Stomach (tissue), 9 donors: ENCODE measurements around the gene GALNT2. TPM values are rescaled to one million over a fixed set of nuclear protein-coding genes. Genes with fewer than 3 reads are reported as not detected.

Source experiments
- DNase-seq, 2 donors: peaks; one replicate each; pipeline versions ENCODE4 v3.0.0 to v3.0.0-alpha.2; 2013 to 2019
- H3K27ac ChIP-seq, 5 donors: fragments of 200-600 bp in 4 of 5; sonication (generic) in 4 of 5; one replicate each; pipeline ENCODE4 v1.5.1; 2013 to 2019; ENCODE audit warnings: mild to moderate bottlenecking in 1 of 5, moderate library complexity in 1 of 5
- H3K27me3 ChIP-seq, 3 donors: fragments of 200-600 bp; sonication (generic); one replicate each; pipeline ENCODE4 v1.5.1; 2017 to 2019; ENCODE audit warnings: mixed run types in 1 of 3
- H3K36me3 ChIP-seq, 4 donors: fragments of 200-600 bp; sonication (generic); 1 replicate in 3 of 4; 2 replicates in 1 of 4; pipeline ENCODE4 v1.5.1; 2016 to 2019
- H3K4me1 ChIP-seq, 4 donors: fragments of 200-600 bp; sonication (generic); one replicate each; pipeline ENCODE4 v1.5.1; 2016 to 2019
- H3K4me3 ChIP-seq, 4 donors: fragments of 200-600 bp; sonication (generic) in 3 of 4; one replicate each; pipeline ENCODE4 v1.5.1; 2016 to 2019; ENCODE audit warnings: mild to moderate bottlenecking in 1 of 4
- H3K9me3 ChIP-seq, 4 donors: fragments of 200-600 bp; sonication (generic); one replicate each; pipeline ENCODE4 v1.5.1; 2016 to 2019
- EP300 ChIP-seq: sonication (generic); formaldehyde crosslinking; IDR thresholded peaks from one replicate; pipeline ENCODE4 v1.6.1; 2017; ENCODE audit warnings: antibody characterized with exemption
- POLR2A ChIP-seq, 4 donors: fragments of 450-650 bp; IDR thresholded peaks; one replicate each; pipeline ENCODE4 v1.6.1; 2016; ENCODE audit warnings: antibody characterized with exemption in 4 of 4, control low read depth in 2 of 4, mild to moderate bottlenecking in 1 of 4, moderate library complexity in 1 of 4
- POLR2AphosphoS5 ChIP-seq, 3 donors: sonication (generic); formaldehyde crosslinking; IDR thresholded peaks; one replicate each; pipeline ENCODE4 v1.6.1; 2016; ENCODE audit warnings: antibody characterized with exemption in 3 of 3
- WGBS, 5 donors: extraction: QIAGEN DNeasy Blood & Tissue Kit in 3 of 5; methylation state at CpG; one replicate each; pipeline versions ENCODE4 v1.1.5 to v1.1.7; 2013 to 2018; 5-methylcytosine and 5-hydroxymethylcytosine counted together
- intact Hi-C: fragments of 100-400 bp; cut with DNase I; formaldehyde crosslinking; loops from one replicate; pipeline ENCODE4 v1.15.1; 2023; ENCODE audit warnings: low total_unique reads
- polyA plus RNA-seq, 3 donors: library from polyadenylated mRNA; stranded (reverse); fragments of 200-250 nt; gene quantifications; one replicate each; pipeline ENCODE4 v1.2.3, GENCODE V29; 2013
- total RNA-seq, 5 donors: library from RNA; depleted of rRNA; stranded (reverse); fragments of >200 nt; gene quantifications; one replicate each; pipeline versions ENCODE4 v1.1.0 to v1.2.3, GENCODE V29; 2014 to 2016
- TF ChIP-seq, protein P1 (sequence below), 7 experiments: fragments of 450-650 bp in 4 of 7; fragments of 200-600 bp in 3 of 7; sonication (generic) in 3 of 7; IDR thresholded peaks; one replicate each; pipeline ENCODE4 v1.5.1; 2016 to 2019; ENCODE audit warnings: antibody characterized with exemption in 7 of 7, control low read depth in 2 of 7, mild to moderate bottlenecking in 1 of 7
- donor health status: healthy with polysubstance abuse.
- donor health status: Bipolar disorder and iron deficiency.
- donor health status: healthy.

GALNT2 gene
- total and polyA plus RNA-seq, 8 donors = 5.5 to 101 (median 43.1) TPM

DNA sequence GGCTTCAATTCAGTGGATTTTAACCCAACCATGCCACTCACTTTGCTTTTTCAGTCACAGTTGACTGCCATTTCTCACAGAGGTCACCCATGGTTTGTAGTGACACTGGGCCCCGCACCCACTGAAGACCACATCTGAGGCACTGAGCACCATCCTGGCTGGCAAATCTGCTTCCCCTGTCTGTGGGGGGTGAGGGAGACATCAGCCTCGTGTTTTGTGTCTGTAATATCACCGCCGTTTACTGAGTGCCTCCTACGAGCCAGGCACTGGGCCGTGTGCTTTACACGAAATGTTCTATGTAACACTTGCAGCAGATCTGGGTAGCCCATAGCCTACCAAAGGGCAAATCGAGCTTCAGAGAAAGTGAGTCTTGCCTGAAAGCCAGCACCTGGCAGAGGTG lies 197.3 kb downstream of the GALNT2 start:
- H3K4me1 ChIP-seq = peaks cover 15 to 44% (median 21%) of the 10 kb centered on the region in 4 donors

GRCh38 chr1:230265200-230266115 lies 198.4 kb downstream of the GALNT2 start:
- peaks cover 15 to 54% (median 28%) of the 10 kb centered on the region in 4 donors for H3K4me1 ChIP-seq
- no peaks in the 10 kb centered on the region for H3K27me3 ChIP-seq
- no peak for DNase-seq
- TF ChIP-seq EP300 (no peak), POLR2A (IDR thresholded peaks at IDR 0.05) (no peak), POLR2AphosphoS5 (IDR thresholded peaks at IDR 0.05) (no peak)
- TF ChIP-seq, protein P1, sequence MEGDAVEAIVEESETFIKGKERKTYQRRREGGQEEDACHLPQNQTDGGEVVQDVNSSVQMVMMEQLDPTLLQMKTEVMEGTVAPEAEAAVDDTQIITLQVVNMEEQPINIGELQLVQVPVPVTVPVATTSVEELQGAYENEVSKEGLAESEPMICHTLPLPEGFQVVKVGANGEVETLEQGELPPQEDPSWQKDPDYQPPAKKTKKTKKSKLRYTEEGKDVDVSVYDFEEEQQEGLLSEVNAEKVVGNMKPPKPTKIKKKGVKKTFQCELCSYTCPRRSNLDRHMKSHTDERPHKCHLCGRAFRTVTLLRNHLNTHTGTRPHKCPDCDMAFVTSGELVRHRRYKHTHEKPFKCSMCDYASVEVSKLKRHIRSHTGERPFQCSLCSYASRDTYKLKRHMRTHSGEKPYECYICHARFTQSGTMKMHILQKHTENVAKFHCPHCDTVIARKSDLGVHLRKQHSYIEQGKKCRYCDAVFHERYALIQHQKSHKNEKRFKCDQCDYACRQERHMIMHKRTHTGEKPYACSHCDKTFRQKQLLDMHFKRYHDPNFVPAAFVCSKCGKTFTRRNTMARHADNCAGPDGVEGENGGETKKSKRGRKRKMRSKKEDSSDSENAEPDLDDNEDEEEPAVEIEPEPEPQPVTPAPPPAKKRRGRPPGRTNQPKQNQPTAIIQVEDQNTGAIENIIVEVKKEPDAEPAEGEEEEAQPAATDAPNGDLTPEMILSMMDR (IDR thresholded peaks at IDR 0.05) = no peak
- H3K27ac ChIP-seq = no peak overlapping the region
- intact Hi-C loops = no loop called here
- peaks cover 27 to 73% (median 59%) of the 10 kb centered on the region in 4 donors for H3K36me3 ChIP-seq
- H3K4me3 ChIP-seq = no peak overlapping the region
- no peaks in the 10 kb centered on the region for H3K9me3 ChIP-seq
- 95 to 99% (median 96%) methylated on average over 17 of the region's 17 CpGs for WGBS, 5 donors

More for the DNA sequence above, 197.3 kb downstream of the GALNT2 start:
- Histone ChIP-seq H3K36me3 (peaks cover 27 to 76% (median 63%) of the 10 kb centered on the region in 4 donors), H3K27me3 (no peaks in the 10 kb centered on the region), H3K27ac (no peak overlapping the region), H3K4me3 (no peak overlapping the region), H3K9me3 (no peaks in the 10 kb centered on the region)
- intact Hi-C loops = no loop called here
- TF ChIP-seq EP300 = no peak
- TF ChIP-seq, protein P1 (IDR thresholded peaks at IDR 0.05) = no peak
- no peak for TF ChIP-seq POLR2A (IDR thresholded peaks at IDR 0.05)
- TF ChIP-seq POLR2AphosphoS5 (IDR thresholded peaks at IDR 0.05) = no peak
- WGBS, 5 donors = 87 to 93% (median 92%) methylated on average over 6 to 8 of the region's 8 CpGs
- no peak for DNase-seq

GRCh38 chr1:230266456-230266855 lies 199.4 kb downstream of the GALNT2 start:
- no peak for DNase-seq
- Histone ChIP-seq H3K4me1 (peaks cover 15 to 59% (median 30%) of the 10 kb centered on the region in 4 donors), H3K27ac (peak overlapping the region in 2 of 5 donors; percentile 25 to 42), H3K4me3 (no peak overlapping the region), H3K27me3 (no peaks in the 10 kb centered on the region), H3K9me3 (no peaks in the 10 kb centered on the region), H3K36me3 (peaks cover 27 to 78% (median 66%) of the 10 kb centered on the region in 4 donors)
- WGBS, 5 donors = 14 to 32% (median 23%) methylated on average over 1 to 2 of the region's 2 CpGs
- intact Hi-C loops = no loop called here
- no peak for TF ChIP-seq POLR2A (IDR thresholded peaks at IDR 0.05)
- TF ChIP-seq, protein P1 (IDR thresholded peaks at IDR 0.05) = no peak
- TF ChIP-seq POLR2AphosphoS5 (IDR thresholded peaks at IDR 0.05) = no peak
- TF ChIP-seq EP300 = no peak

DNA sequence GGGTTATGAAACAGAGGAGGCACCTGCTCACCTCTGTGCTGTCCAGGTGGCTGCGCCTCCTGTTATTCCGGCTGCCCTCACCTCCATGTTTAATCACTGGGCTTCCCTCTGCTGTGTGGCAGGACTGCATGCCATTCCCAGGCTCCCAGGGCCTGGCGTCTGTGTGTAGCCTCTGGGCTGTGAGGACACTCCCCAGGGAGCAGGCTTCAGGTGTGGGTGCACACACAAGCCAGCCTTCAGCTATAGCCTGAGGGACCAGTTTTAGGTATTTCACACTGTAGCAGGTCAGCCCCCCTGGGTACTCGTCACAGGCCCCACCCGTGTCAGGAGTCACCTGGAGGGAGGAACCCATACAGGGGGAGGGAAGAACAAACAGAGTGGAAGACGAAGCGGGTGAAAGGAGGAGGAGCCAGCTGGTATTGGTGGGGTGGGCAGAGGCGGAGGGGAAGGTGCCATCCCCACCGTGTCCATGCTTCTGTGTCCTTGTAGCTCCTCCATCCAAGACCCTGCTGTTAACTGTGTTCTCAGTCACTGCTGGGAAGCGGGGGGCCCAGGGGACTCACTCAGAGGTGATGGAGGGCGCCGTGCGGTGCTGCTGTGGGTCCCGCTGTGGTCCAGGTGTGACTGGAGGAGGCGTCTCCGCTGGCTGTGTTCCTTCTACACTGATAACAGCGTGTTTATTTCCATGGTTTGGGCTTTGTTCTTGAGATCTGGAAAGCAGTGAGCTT lies 200.5 kb downstream of the GALNT2 start:
- peak; percentile 57 to 69 for DNase-seq
- H3K27ac ChIP-seq = peak overlapping the region in 4 of 5 donors; percentile 7 to 47 (median 28)
- peaks cover 15 to 51% (median 30%) of the 10 kb centered on the region in 4 donors for H3K4me1 ChIP-seq
- peaks cover 27 to 73% (median 63%) of the 10 kb centered on the region in 4 donors for H3K36me3 ChIP-seq
- intact Hi-C loops = no loop called here
- WGBS, 5 donors = 47 to 63% (median 60%) methylated on average over 17 of the region's 17 CpGs
- no peak overlapping the region for H3K4me3 ChIP-seq
- no peaks in the 10 kb centered on the region for H3K27me3 ChIP-seq
- no peaks in the 10 kb centered on the region for H3K9me3 ChIP-seq
- TF ChIP-seq POLR2AphosphoS5 (IDR thresholded peaks at IDR 0.05) = no peak
- TF ChIP-seq, protein P1 (IDR thresholded peaks at IDR 0.05) = no peak
- TF ChIP-seq EP300 = no peak
- TF ChIP-seq POLR2A (IDR thresholded peaks at IDR 0.05) = no peak
